ENCODE results near the gene UBE2R2. TPM values are rescaled to one million over a fixed set of nuclear protein-coding genes. Genes with fewer than 3 reads are reported as not detected.
"Not testable (repeated sequence)": the region's sequence is repeated elsewhere in the genome, so short reads cannot be mapped to it uniquely, and the experiment has no call there.

UBE2R2 gene
- total and polyA plus RNA-seq, 2 of the 8 experiments (the other 6 are each of a cell fraction or from before 2014, with no cell fraction given) = 19.4 to 42.1 TPM

GRCh38 chr9:33863027-33863426 is 46.1 kb downstream of the UBE2R2 start:
- H3K4me2 ChIP-seq (ENCODE audit: insufficient read depth in 1 of 2, low read depth in 2 of 2, low read length in 2 of 2); H3K27ac ChIP-seq (ENCODE audit: low read depth, low read length); H2AK5ac ChIP-seq (ENCODE audit: low read depth, low read length); H3K14ac ChIP-seq (ENCODE audit: insufficient read length); H3K23ac ChIP-seq (ENCODE audit: insufficient read length); H2AFZ ChIP-seq (ENCODE audit: low read length); FAIRE-seq; POLR2A ChIA-PET (ENCODE audit: partially characterized antibody); H4K91ac ChIP-seq (replicated peaks; ENCODE audit: insufficient read length, low read length); H4K20me1 ChIP-seq (replicated peaks in 1 of 2; ENCODE audit: control insufficient read depth in 1 of 2, insufficient read depth in 2 of 2, low read length in 2 of 2); H4K5ac ChIP-seq (ENCODE audit: insufficient read length, low read depth, low read length); H2BK15ac ChIP-seq (ENCODE audit: low read length); H2BK120ac ChIP-seq (replicated peaks; ENCODE audit: low read depth, low read length); H3K27me3 ChIP-seq (replicated peaks in 1 of 4; ENCODE audit: control insufficient read depth in 3 of 4, extremely low read depth in 1 of 4, insufficient read depth in 3 of 4, low read length in 3 of 4); H2BK20ac ChIP-seq (ENCODE audit: low read length); H3K79me1 ChIP-seq (ENCODE audit: low read depth, low read length); H3K36me3 ChIP-seq (ENCODE audit: control insufficient read depth in 2 of 4, insufficient read depth in 4 of 4, low read length in 3 of 4); H2BK5ac ChIP-seq (ENCODE audit: low read depth, low read length); H3K4ac ChIP-seq (replicated peaks; ENCODE audit: insufficient read length, low read depth, low read length); H2BK12ac ChIP-seq (ENCODE audit: low read depth, low read length); H3K4me1 ChIP-seq (replicated peaks in 1 of 4; ENCODE audit: control insufficient read depth in 3 of 4, insufficient read depth in 4 of 4, low read length in 3 of 4); H3K18ac ChIP-seq (ENCODE audit: extremely low read depth, low read length); DNase-seq (ENCODE audit: low read depth in 1 of 2, low spot score in 2 of 2); H3K23me2 ChIP-seq (ENCODE audit: low read depth, low read length); H3K9ac ChIP-seq (replicated peaks in 1 of 4; ENCODE audit: extremely low read depth in 1 of 4, low read depth in 3 of 4, low read length in 3 of 4); H3K56ac ChIP-seq (replicated peaks; ENCODE audit: insufficient read length, low read depth, low read length); H3K9me3 ChIP-seq (ENCODE audit: insufficient read depth in 2 of 2, low read depth in 1 of 2, low read length in 1 of 2); H3K4me3 ChIP-seq (ENCODE audit: extremely low read depth in 1 of 4, insufficient read depth in 2 of 4, low read depth in 3 of 4, low read length in 4 of 4); H4K8ac ChIP-seq (ENCODE audit: extremely low read depth, insufficient read depth, low read length): not testable (repeated sequence)
- CTCF ChIA-PET (ENCODE audit: partially characterized antibody) = interaction anchor here (2.9 kb wide), 1 partner anchor 11 kb away, joined by 9 read pairs; no protein-coding TSS in a partner anchor
- 91% methylated on average over 5 of the region's 8 CpGs; no CpG with 5 or more reads in 1 of the 2 experiments for WGBS, 2 experiments (ENCODE audit: extremely low coverage in 1 of 2, insufficient coverage in 1 of 2, insufficient read length in 1 of 2, insufficient replicate concordance in 2 of 2, low coverage in 1 of 2, low lambda C conversion rate in 2 of 2, missing lambda C conversion rate in 1 of 2)
- peaks cover 4 to 78% of the 10 kb centered on the region in 2 experiments for H3K79me2 ChIP-seq (ENCODE audit: control insufficient read depth in 1 of 2, insufficient read depth in 2 of 2, low read length in 2 of 2)
